Lower lobe of right lung (tissue), 2 donors: ENCODE data around the gene RHBDD1. TPM values are rescaled to one million over a fixed set of nuclear protein-coding genes. Genes with fewer than 3 reads are reported as not detected.
A peak's percentile ranks its signal among the peaks of the same experiment; 100 is the strongest.

Experiments
- ATAC-seq, 2 donors: fragments of 200-7000 bp; cut with Tn5 transposase; one replicate each; pipeline ENCODE4 v1.9.1; 2020 to 2022; ENCODE audit warnings: mild to moderate bottlenecking in 2 of 2, moderate library complexity in 2 of 2
- DNase-seq: peaks from one replicate; pipeline ENCODE4 v3.0.0-alpha.2; 2020
- H3K27ac ChIP-seq: fragments of 200-600 bp; one replicate; pipeline ENCODE4 v1.8.0; 2022
- H3K27me3 ChIP-seq: fragments of 200-600 bp; one replicate; pipeline ENCODE4 v1.8.0; 2022; ENCODE audit warnings: low read depth
- H3K36me3 ChIP-seq: fragments of 200-600 bp; one replicate; pipeline ENCODE4 v1.8.0; 2022; ENCODE audit warnings: mild to moderate bottlenecking
- H3K4me1 ChIP-seq: fragments of 200-600 bp; one replicate; pipeline ENCODE4 v1.8.0; 2022
- H3K4me3 ChIP-seq: fragments of 200-600 bp; one replicate; pipeline ENCODE4 v1.8.0; 2022; ENCODE audit warnings: mild to moderate bottlenecking
- H3K9me3 ChIP-seq: fragments of 200-600 bp; one replicate; pipeline ENCODE4 v1.8.0; 2022
- intact Hi-C: fragments of 100-400 bp; cut with DNase I; formaldehyde crosslinking; loops from one replicate; pipeline ENCODE4 v1.11.0; 2022
- total RNA-seq: library from RNA; stranded (reverse); fragmentation: NEBNext Ultra II Directional; extraction: Animal tissue kit (Norgen Biotek cat#: 25700); gene quantifications from one replicate; pipeline ENCODE4 v1.2.1, GENCODE V29; 2021
- TF ChIP-seq, protein P1 (sequence below): fragments of 200-600 bp; IDR thresholded peaks from one replicate; pipeline ENCODE4 v1.8.0; 2022; ENCODE audit warnings: antibody characterized with exemption, mild to moderate bottlenecking
- donor health status: DM: no; HTN: yes; CAD: no; lungs with severe emphysema.

The RHBDD1 gene
- total RNA-seq, 1 donor from 2014 or later = 42.2 TPM

- ATAC-seq (no peak), DNase-seq (no peak)
- Histone ChIP-seq H3K27ac (no peak overlapping the region), H3K4me1 (no peaks in the 10 kb centered on the region), H3K27me3 (no peaks in the 10 kb centered on the region), H3K36me3 (no peaks in the 10 kb centered on the region), H3K4me3 (no peak overlapping the region), H3K9me3 (no peaks in the 10 kb centered on the region)
- TF ChIP-seq, protein P1, sequence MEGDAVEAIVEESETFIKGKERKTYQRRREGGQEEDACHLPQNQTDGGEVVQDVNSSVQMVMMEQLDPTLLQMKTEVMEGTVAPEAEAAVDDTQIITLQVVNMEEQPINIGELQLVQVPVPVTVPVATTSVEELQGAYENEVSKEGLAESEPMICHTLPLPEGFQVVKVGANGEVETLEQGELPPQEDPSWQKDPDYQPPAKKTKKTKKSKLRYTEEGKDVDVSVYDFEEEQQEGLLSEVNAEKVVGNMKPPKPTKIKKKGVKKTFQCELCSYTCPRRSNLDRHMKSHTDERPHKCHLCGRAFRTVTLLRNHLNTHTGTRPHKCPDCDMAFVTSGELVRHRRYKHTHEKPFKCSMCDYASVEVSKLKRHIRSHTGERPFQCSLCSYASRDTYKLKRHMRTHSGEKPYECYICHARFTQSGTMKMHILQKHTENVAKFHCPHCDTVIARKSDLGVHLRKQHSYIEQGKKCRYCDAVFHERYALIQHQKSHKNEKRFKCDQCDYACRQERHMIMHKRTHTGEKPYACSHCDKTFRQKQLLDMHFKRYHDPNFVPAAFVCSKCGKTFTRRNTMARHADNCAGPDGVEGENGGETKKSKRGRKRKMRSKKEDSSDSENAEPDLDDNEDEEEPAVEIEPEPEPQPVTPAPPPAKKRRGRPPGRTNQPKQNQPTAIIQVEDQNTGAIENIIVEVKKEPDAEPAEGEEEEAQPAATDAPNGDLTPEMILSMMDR = no peak
- intact Hi-C loops = no loop called here
Measured at GRCh38 chr2:226979004-226979403, 143.2 kb downstream of the RHBDD1 start.

DNA sequence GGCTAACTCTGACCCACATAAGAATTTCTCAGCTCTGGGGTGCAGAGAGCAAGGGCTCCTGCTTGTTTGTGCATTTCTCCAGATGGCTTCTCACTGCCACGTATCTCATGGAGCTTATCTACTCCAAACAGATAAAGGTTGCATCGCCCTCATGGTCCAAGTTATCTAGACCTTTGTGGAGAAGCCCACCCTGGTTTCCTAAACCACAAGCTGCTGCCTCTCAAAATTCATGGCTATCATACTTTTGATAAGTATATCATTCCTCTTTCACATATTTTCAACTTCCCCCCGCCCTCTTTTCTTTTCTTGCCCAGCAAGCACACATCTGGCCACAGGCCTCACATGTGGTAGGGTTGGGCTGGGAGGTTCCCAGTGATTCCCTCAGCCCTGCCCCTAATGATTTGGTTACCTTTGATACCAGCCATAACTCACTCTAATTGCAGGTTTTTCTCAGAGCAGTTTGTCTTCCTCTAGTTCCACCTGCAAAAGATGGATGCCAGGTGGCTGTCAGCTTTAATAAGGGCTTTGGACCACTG is 146.0 kb downstream of the RHBDD1 start:
- Histone ChIP-seq H3K27me3 (no peaks in the 10 kb centered on the region), H3K27ac (no peak overlapping the region), H3K4me1 (no peaks in the 10 kb centered on the region), H3K36me3 (no peaks in the 10 kb centered on the region), H3K4me3 (no peak overlapping the region), H3K9me3 (no peaks in the 10 kb centered on the region)
- ATAC-seq (no peak), DNase-seq (no peak)
- intact Hi-C loops = loop anchor here (10.0 kb wide), 1 partner anchor 1317 kb away; no protein-coding TSS in a partner anchor
- TF ChIP-seq, protein P1 = no peak

DNA sequence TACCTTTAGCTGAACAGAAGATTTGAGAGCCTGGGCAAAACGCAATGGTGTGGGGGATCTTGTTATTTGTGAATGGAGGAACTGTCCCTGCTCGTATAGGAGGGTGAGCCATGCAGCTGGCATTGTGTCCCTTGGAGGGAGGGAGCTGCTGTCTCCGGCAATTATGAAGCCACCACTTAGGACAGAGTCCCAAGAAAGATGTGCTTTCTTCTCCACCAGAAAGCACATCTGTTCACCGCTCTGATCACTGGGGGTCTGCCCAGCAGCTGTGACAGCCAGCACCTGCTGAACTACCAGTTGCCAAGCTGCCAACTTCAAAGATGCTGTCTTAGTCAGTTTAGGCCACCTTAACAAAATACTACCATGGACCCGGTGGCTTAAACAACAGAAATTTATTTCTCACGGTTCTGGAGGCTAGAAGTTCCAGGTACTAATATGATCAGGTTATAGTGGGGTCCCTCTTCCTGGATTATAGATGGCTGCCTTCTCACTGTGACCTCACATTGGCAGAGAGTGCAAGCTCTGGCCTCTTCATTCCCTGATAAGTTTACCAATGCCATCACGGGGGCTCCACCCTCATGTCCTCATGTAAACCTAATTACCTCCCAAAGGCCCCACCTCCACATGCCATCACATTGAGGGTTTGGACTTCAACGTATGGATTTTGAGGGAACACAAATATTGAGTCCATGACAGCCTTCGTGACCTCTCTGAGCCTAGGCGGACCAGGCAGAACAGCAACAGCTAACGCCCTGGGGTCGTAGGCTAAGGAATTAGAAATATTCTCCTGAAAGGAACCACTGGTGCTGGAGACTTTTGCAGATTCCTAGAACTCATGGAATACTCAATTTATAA is 148.3 kb downstream of the RHBDD1 start:
- intact Hi-C loops = loop anchor here (10.0 kb wide), 1 partner anchor 1319 kb away; no protein-coding TSS in a partner anchor
- H3K27ac ChIP-seq = no peak overlapping the region
- DNase-seq = no peak
- no peaks in the 10 kb centered on the region for H3K4me1 ChIP-seq
- no peak for ATAC-seq
- TF ChIP-seq, protein P1 = no peak
- no peak overlapping the region for H3K4me3 ChIP-seq
- no peaks in the 10 kb centered on the region for H3K36me3 ChIP-seq
- H3K9me3 ChIP-seq = no peaks in the 10 kb centered on the region
- no peaks in the 10 kb centered on the region for H3K27me3 ChIP-seq

- no peak overlapping the region for H3K4me3 ChIP-seq
- no peak for DNase-seq
- no peaks in the 10 kb centered on the region for H3K4me1 ChIP-seq
- intact Hi-C loops = loop anchor here (10.0 kb wide), 1 partner anchor 1320 kb away; no protein-coding TSS in a partner anchor
- TF ChIP-seq, protein P1 = peak; percentile 64
- H3K36me3 ChIP-seq = no peaks in the 10 kb centered on the region
- peak; percentile 40 to 63 for ATAC-seq
- peak overlapping the region; percentile 56 for H3K27ac ChIP-seq
- H3K27me3 ChIP-seq = no peaks in the 10 kb centered on the region
- H3K9me3 ChIP-seq = no peaks in the 10 kb centered on the region
Measured at GRCh38 chr2:226984750-226985582, 149.1 kb downstream of the RHBDD1 start.

DNA sequence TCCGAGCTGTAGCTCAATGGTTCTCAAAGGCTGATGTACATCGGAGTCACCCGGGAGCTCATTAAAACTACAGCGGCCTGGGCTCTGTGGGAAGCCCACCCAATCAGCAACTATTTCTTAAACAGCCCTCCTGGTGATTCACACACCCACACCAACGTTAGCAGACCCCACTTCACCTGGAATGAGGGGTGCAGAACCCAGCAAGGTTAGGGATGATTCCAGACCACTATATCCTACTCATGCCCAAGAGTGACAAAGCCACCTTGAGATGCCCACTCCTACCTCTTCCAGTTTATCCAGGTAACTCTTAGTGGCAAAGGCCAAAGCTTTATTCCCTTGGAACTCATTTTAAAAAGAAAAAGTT is 149.7 kb downstream of the RHBDD1 start:
- intact Hi-C loops = loop anchor here (10.0 kb wide), 1 partner anchor 1321 kb away; no protein-coding TSS in a partner anchor
- H3K4me3 ChIP-seq = no peak overlapping the region
- TF ChIP-seq, protein P1 = no peak

More for the DNA sequence above, 149.7 kb downstream of the RHBDD1 start:
- Histone ChIP-seq H3K4me1 (no peaks in the 10 kb centered on the region), H3K9me3 (no peaks in the 10 kb centered on the region), H3K27ac (no peak overlapping the region), H3K27me3 (no peaks in the 10 kb centered on the region), H3K36me3 (no peaks in the 10 kb centered on the region)
- no peak for DNase-seq
- peak; percentile 30 to 31 for ATAC-seq
